ENCODE measurements around the gene CACNA1I. TPM values are rescaled to one million over a fixed set of nuclear protein-coding genes. Genes with fewer than 3 reads are reported as not detected.

The CACNA1I gene
- total RNA-seq, 6 experiments from 2014 or later, result not detected

DNA sequence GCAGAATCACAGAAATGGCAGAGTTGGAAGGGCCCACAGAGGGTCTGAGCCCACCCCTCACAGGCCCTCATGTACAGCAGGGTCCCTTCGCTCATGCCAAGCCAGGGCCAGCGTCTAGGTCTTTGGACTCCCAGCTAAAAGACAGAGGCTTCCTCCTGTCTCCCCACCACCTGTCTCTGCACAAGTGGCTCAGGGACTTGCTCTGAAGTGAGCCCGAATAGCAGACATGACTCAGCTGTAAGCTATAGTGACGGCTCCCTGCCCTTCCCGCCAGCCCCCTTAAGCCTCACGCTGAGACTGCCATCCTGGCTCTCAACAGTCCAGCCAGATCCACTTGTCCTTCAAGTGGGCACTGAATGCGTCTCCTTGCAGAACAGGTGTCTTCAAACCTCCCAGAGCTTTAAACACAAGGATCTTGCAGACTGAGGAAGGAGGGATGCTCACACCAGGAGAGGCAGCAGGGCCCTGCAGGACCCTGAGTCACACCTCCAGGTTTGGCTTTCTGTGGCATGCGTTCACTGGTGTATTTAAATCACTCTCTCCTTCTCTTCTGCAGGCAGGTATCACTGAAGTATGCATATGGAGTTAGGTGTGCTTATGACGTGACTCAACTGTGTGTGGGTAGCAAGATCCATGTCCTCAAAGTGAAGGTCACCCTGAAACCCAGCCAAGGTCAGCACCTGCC is 154.9 kb downstream of the CACNA1I start:
- H3K27me3 Mint-ChIP-seq (ENCODE audit: insufficient read depth), result peaks cover 24% of the 10 kb centered on the region
- no peaks in the 10 kb centered on the region for H3K36me3 Mint-ChIP-seq (ENCODE audit: low read depth)
- no peaks in the 10 kb centered on the region for H3K9me3 Mint-ChIP-seq
- no peak overlapping the region for H3K27ac Mint-ChIP-seq
- TF ChIP-seq, protein P1, sequence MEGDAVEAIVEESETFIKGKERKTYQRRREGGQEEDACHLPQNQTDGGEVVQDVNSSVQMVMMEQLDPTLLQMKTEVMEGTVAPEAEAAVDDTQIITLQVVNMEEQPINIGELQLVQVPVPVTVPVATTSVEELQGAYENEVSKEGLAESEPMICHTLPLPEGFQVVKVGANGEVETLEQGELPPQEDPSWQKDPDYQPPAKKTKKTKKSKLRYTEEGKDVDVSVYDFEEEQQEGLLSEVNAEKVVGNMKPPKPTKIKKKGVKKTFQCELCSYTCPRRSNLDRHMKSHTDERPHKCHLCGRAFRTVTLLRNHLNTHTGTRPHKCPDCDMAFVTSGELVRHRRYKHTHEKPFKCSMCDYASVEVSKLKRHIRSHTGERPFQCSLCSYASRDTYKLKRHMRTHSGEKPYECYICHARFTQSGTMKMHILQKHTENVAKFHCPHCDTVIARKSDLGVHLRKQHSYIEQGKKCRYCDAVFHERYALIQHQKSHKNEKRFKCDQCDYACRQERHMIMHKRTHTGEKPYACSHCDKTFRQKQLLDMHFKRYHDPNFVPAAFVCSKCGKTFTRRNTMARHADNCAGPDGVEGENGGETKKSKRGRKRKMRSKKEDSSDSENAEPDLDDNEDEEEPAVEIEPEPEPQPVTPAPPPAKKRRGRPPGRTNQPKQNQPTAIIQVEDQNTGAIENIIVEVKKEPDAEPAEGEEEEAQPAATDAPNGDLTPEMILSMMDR (IDR thresholded peaks at IDR 0.05), result no peak
- H3K4me3 Mint-ChIP-seq, result no peak overlapping the region
- no peak for DNase-seq
- H3K4me1 Mint-ChIP-seq (ENCODE audit: low read depth), result no peaks in the 10 kb centered on the region

DNA sequence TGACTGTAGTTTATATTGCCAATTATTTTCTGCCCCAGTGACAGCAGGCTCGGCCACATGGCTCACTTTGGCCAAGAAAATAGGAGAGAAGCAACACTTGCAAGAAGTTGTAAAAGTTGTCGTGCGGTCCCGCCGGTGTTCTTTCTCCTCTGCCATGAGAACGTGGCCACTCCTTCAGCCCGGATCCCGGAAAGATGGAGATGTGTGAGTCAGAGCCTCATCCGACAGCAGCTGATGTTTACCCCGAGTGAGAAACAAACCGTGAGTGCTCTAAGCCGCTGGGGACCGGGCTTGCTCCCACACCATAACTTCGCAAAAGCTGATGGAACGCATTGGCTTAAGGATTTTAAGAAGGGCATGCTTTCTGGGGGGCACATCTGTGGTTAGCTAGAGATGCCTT is 157.0 kb downstream of the CACNA1I start:
- no peaks in the 10 kb centered on the region for H3K36me3 Mint-ChIP-seq (ENCODE audit: low read depth)
- no peaks in the 10 kb centered on the region for H3K4me1 Mint-ChIP-seq (ENCODE audit: low read depth)
- no peak overlapping the region for H3K27ac Mint-ChIP-seq
- TF ChIP-seq, protein P1 (IDR thresholded peaks at IDR 0.05), result no peak
- H3K27me3 Mint-ChIP-seq (ENCODE audit: insufficient read depth), result peaks cover 37% of the 10 kb centered on the region
- no peak for DNase-seq
- H3K9me3 Mint-ChIP-seq, result no peaks in the 10 kb centered on the region
- H3K4me3 Mint-ChIP-seq, result no peak overlapping the region

DNA sequence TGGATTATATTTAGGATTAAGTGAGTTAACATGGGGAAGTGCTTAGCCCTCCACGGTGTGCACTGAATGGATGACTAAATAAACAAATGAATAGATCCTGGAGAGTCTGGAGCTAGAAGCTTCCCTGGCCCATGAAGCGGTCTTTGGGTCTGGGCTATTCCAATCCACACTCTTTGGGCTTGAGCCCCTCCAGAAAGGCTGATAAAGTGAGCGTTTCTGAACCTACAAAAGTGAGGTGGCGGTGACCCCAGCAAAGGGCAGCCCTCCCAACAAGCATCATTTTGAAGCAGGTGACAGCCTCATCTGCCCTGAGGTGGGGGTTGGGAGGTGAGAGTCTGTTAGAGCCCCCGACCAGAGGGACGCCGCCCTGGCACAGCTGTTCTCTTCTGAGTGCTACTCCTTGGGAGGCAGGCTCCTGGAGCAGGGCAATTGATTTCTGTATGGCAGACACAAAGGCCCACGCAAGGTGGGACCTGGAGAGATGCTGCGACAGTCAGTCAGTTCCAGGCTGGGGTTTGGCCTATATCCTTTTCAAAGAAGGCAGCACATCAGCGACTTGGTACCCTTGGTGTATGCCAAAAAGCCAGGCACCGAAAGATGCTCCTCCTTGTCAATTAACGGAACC is 157.8 kb downstream of the CACNA1I start:
- Mint-ChIP-seq H3K27ac (no peak overlapping the region), H3K4me1 (ENCODE audit: low read depth) (no peaks in the 10 kb centered on the region), H3K36me3 (ENCODE audit: low read depth) (no peaks in the 10 kb centered on the region), H3K27me3 (ENCODE audit: insufficient read depth) (peaks cover 39% of the 10 kb centered on the region), H3K9me3 (no peaks in the 10 kb centered on the region), H3K4me3 (no peak overlapping the region)
- no peak for DNase-seq
- TF ChIP-seq, protein P1 (IDR thresholded peaks at IDR 0.05), result no peak

DNA sequence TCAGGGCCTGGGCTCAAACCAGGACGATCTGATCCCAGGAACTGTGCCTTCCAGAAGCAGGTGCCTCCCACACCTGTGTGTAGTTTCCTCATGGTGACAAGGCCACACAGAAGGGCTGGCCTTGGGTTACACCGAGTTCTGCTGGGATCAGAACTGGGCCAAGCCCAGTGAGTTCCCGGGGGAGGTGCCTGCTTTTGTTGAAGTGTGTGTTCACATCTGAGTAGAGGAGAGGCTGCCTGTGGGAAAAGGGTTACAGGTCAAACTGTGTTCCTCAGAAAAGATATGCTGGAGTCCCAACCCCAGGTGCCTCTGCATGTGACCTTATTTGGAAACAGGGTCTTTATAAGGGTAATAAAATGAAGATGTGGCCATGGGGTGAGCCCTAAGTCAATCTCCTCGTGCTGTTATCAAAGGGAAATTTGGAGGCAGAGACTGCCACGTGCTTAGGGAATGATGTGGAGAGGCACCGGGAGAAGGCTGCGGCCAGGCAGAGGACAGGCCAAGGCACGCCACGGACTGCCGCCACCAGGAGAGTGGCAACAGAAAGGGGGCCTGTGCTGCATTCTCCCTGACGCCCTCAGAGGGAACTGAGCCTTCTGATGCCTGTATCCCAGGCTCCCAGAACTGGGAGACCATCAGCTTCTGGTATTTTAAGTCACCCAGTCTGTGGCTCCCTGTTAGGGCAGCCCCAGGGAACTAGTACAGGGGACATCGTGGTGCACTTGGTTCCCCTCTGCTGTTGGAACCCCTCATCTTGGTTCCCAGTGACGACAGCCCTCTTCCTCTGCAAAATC is 158.8 kb downstream of the CACNA1I start:
- Mint-ChIP-seq H3K27ac (no peak overlapping the region), H3K27me3 (ENCODE audit: insufficient read depth) (peaks cover 41% of the 10 kb centered on the region), H3K4me3 (no peak overlapping the region), H3K9me3 (no peaks in the 10 kb centered on the region), H3K36me3 (ENCODE audit: low read depth) (no peaks in the 10 kb centered on the region), H3K4me1 (ENCODE audit: low read depth) (no peaks in the 10 kb centered on the region)
- DNase-seq, result no peak
- TF ChIP-seq, protein P1 (IDR thresholded peaks at IDR 0.05), result no peak

DNA sequence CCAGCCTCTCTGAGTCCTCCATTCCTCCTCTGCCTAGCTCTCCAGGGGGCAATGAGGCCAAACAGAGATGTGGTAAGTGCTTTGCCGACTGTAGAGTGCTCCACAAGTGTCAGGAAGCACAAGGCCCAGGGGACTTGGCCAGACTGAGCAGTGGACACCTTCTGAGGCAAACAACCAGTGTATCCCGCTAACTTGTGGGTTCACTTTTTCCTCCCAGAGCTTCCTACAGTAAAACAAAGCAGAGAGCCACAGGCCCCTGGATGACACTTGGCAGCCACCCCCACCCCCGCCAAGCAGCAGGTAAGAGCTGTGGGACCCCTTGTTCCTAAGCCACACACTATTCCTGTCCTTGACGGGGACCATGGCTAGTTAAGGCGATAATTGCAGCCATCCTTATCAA is 160.9 kb downstream of the CACNA1I start:
- DNase-seq, result no peak
- H3K4me1 Mint-ChIP-seq (ENCODE audit: low read depth), result no peaks in the 10 kb centered on the region
- no peak overlapping the region for H3K4me3 Mint-ChIP-seq
- no peak overlapping the region for H3K27ac Mint-ChIP-seq
- TF ChIP-seq, protein P1 (IDR thresholded peaks at IDR 0.05), result no peak
- no peaks in the 10 kb centered on the region for H3K36me3 Mint-ChIP-seq (ENCODE audit: low read depth)
- peaks cover 40% of the 10 kb centered on the region for H3K27me3 Mint-ChIP-seq (ENCODE audit: insufficient read depth)
- no peaks in the 10 kb centered on the region for H3K9me3 Mint-ChIP-seq
